ENCODE data around the gene PRDM9. TPM values are rescaled to one million over a fixed set of nuclear protein-coding genes. Genes with fewer than 3 reads are reported as not detected.

Gene PRDM9
- total RNA-seq, 2 experiments from 2014 or later: not detected

DNA sequence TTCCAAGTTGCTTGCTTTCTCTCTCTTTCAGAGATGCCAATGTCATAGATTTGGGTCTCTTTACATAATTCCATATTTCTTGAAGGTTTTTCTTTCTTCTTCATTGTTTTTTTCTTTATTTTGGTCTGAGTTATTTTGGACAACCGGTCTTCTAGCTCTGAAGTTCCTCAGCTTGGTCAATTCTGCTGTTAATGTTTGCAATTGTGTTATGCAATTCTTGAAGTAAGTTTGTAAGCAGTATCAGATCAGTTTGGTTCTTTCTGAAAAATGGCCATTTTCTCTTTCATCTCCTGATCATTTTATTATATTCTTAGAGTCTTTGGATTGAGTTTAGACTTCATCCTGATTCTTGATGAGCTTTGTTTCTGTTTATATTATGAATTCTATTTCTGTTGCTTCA, 16.4 kb upstream of the PRDM9 start:
- Histone ChIP-seq H3K79me2 (ENCODE audit: insufficient read depth, low read depth, low read length) (no peaks in the 10 kb centered on the region), H3K9me2 (ENCODE audit: insufficient read depth, low read length) (no peaks in the 10 kb centered on the region), H4K20me1 (ENCODE audit: insufficient read depth, low read length) (no peaks in the 10 kb centered on the region), H3K4me1 (ENCODE audit: insufficient read depth, low read length, poor library complexity, severe bottlenecking) (no peaks in the 10 kb centered on the region), H3K9me3 (ENCODE audit: low read length) (no peaks in the 10 kb centered on the region), H3K4me2 (ENCODE audit: low read length) (no peak overlapping the region), H2AFZ (ENCODE audit: low read length) (no peak overlapping the region), H3K36me3 (ENCODE audit: insufficient read depth, low read length) (no peaks in the 10 kb centered on the region), H3K27ac (ENCODE audit: low read depth, low read length, poor library complexity, severe bottlenecking) (no peak overlapping the region), H3K4me3 (ENCODE audit: low read depth, low read length, poor library complexity, severe bottlenecking) (no peak overlapping the region)
- ChIA-PET POLR2A (no interaction called here), CTCF (ENCODE audit: unreplicated experiment) (no interaction called here)
- DNase-seq (ENCODE audit: low spot score): no peak
- TF ChIP-seq EZH2phosphoT487 (IDR thresholded peaks at IDR 0.05; ENCODE audit: borderline replicate concordance, low read depth, low read length): no peak
- TF ChIP-seq CTCF (conservative IDR thresholded peaks at IDR 0.05; ENCODE audit: low read length): no peak
- BruUV-seq (replicated peaks): no TSS peak
- intact Hi-C loops (cut with micrococcal nuclease; ENCODE audit: unreplicated experiment): no loop called here

DNA sequence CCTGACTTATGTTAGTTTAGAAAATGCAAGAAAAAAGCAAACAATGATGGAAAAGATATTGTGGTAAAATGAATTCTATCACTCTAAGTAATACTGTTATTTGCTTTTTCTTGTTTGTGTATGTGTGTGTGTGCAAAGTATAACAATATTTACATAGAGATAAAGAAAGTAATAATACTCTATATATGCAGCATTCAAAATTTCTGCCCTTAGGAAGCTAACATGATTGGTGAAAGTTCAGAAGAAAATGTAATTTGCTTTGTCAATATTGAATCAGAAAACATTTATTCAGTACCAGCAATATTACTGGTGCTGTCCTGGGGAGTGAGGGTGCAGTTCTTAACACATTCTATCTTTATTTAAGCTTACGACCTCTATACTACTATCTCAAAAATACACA, 12.9 kb upstream of the PRDM9 start:
- Histone ChIP-seq H3K4me2 (ENCODE audit: low read length) (no peak overlapping the region), H3K27ac (ENCODE audit: low read depth, low read length, poor library complexity, severe bottlenecking) (no peak overlapping the region), H3K4me3 (ENCODE audit: low read depth, low read length, poor library complexity, severe bottlenecking) (no peak overlapping the region), H3K36me3 (ENCODE audit: insufficient read depth, low read length) (no peaks in the 10 kb centered on the region), H2AFZ (ENCODE audit: low read length) (no peak overlapping the region), H3K9me2 (ENCODE audit: insufficient read depth, low read length) (no peaks in the 10 kb centered on the region), H3K79me2 (ENCODE audit: insufficient read depth, low read depth, low read length) (no peaks in the 10 kb centered on the region), H3K4me1 (ENCODE audit: insufficient read depth, low read length, poor library complexity, severe bottlenecking) (no peaks in the 10 kb centered on the region), H4K20me1 (ENCODE audit: insufficient read depth, low read length) (no peaks in the 10 kb centered on the region), H3K9me3 (ENCODE audit: low read length) (no peaks in the 10 kb centered on the region)
- DNase-seq (ENCODE audit: low spot score): no peak
- intact Hi-C loops (cut with micrococcal nuclease; ENCODE audit: unreplicated experiment): no loop called here
- CTCF ChIA-PET (ENCODE audit: unreplicated experiment): no interaction called here
- BruUV-seq (replicated peaks): no TSS peak
- TF ChIP-seq EZH2phosphoT487 (IDR thresholded peaks at IDR 0.05; ENCODE audit: borderline replicate concordance, low read depth, low read length): no peak
- no peak for TF ChIP-seq CTCF (conservative IDR thresholded peaks at IDR 0.05; ENCODE audit: low read length)
- POLR2A ChIA-PET: no interaction called here

- ChIA-PET POLR2A (no interaction called here), CTCF (ENCODE audit: unreplicated experiment) (no interaction called here)
- Histone ChIP-seq H3K9me2 (ENCODE audit: insufficient read depth, low read length) (no peaks in the 10 kb centered on the region), H2AFZ (ENCODE audit: low read length) (no peak overlapping the region), H3K79me2 (ENCODE audit: insufficient read depth, low read depth, low read length) (no peaks in the 10 kb centered on the region), H3K4me3 (ENCODE audit: low read depth, low read length, poor library complexity, severe bottlenecking) (no peak overlapping the region), H3K4me2 (ENCODE audit: low read length) (no peak overlapping the region), H4K20me1 (ENCODE audit: insufficient read depth, low read length) (no peaks in the 10 kb centered on the region), H3K36me3 (ENCODE audit: insufficient read depth, low read length) (no peaks in the 10 kb centered on the region), H3K4me1 (ENCODE audit: insufficient read depth, low read length, poor library complexity, severe bottlenecking) (no peaks in the 10 kb centered on the region), H3K27ac (ENCODE audit: low read depth, low read length, poor library complexity, severe bottlenecking) (no peak overlapping the region), H3K9me3 (ENCODE audit: low read length) (no peaks in the 10 kb centered on the region)
- TF ChIP-seq CTCF (conservative IDR thresholded peaks at IDR 0.05; ENCODE audit: low read length) (no peak), EZH2phosphoT487 (IDR thresholded peaks at IDR 0.05; ENCODE audit: borderline replicate concordance, low read depth, low read length) (no peak)
- no TSS peak for BruUV-seq (replicated peaks)
- intact Hi-C loops (cut with micrococcal nuclease; ENCODE audit: unreplicated experiment): no loop called here
- no peak for DNase-seq (ENCODE audit: low spot score)
These were observed 10.8 kb upstream of the PRDM9 start for GRCh38 chr5:23496576-23496975.
